HG02588 (cell line): ENCODE results near the gene C2CD2.

Experiments used
- ATAC-seq: cut with Tn5 transposase; IDR thresholded peaks from one replicate; pipeline ENCODE4 v1.9.1; 2021; ENCODE audit warnings: mild to moderate bottlenecking, moderate library complexity; ENCODE audit not compliant: unreplicated experiment

C2CD2 gene

GRCh38 chr21:41848958-41849580, 104.7 kb downstream of the C2CD2 start:
- no peak for ATAC-seq

GRCh38 chr21:41848533-41848932, 105.3 kb downstream of the C2CD2 start:
- ATAC-seq = no peak

- ATAC-seq = no peak
These were observed 106.6 kb downstream of the C2CD2 start for GRCh38 chr21:41847066-41847804.

GRCh38 chr21:41846536-41846935, 107.3 kb downstream of the C2CD2 start:
- no peak for ATAC-seq

- ATAC-seq = no peak
These were observed 107.8 kb downstream of the C2CD2 start for GRCh38 chr21:41846033-41846317.

GRCh38 chr21:41845310-41846032, 108.3 kb downstream of the C2CD2 start:
- ATAC-seq = no peak

GRCh38 chr21:41843584-41843983, 110.2 kb downstream of the C2CD2 start:
- ATAC-seq = no peak

GRCh38 chr21:41840880-41841279, 112.9 kb downstream of the C2CD2 start:
- no peak for ATAC-seq

GRCh38 chr21:41839387-41840000, 114.3 kb downstream of the C2CD2 start:
- ATAC-seq = no peak

- ATAC-seq = no peak
These were observed 116.0 kb downstream of the C2CD2 start for GRCh38 chr21:41837756-41838297.

GRCh38 chr21:41836166-41837015, 117.4 kb downstream of the C2CD2 start:
- ATAC-seq = no peak

- no peak for ATAC-seq
These were observed 118.1 kb downstream of the C2CD2 start for GRCh38 chr21:41835711-41836154.
